G401.6 (cell line): ENCODE data around the gene PC.
"Not testable (repeated sequence)": the region's sequence is repeated elsewhere in the genome, so short reads cannot be mapped to it uniquely, and the experiment has no call there.

Experiments
- FAIRE-seq: peaks from 2 replicates; lab custom pipeline; 2012; peaks lifted over from hg19 to GRCh38; lab: Jason Lieb, UNC

Gene PC

DNA sequence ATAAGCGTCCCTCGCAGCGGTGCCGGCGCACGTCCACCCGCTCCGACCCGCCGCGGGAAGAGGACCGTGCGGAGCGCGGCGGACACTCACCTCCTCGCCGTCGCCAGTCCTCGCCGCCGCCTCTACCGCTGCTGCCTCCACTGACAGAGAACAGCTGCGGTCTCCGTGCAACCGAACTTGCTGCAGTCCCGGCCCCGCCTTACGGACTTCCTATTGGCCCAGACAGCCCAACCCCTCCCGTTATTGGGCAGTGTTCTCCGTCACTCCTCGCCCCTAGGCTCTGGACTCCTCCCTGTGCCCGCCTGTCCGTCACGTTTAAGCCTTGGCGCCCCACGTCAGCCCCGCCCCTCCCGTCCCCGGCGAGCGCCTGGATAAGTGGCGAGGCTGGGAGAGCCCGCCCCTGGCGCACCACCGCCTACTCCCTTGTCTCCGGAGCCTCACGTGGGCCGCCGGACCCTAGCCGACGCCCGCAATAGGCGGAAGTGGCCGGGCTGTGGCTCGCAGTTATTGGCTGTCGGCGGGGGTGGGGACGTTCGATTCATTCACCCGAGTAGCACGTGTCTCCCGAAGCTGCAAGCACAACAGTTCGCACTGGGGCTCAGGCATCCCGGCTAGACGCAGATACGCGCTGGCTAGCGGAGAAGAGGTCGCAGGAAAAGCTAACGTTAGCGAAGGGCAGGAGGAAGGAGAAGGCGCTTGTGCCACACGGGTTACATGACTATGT lies at the start of gene PC:
Gene PC (minus strand): TSS at position 152 of the 724 bp plus-strand sequence. CDS start 86,224 bp downstream, outside the sequence.
- peak; percentile 98 for FAIRE-seq

- FAIRE-seq, result no peak
These were observed 48.9 kb upstream of the PC start for GRCh38 chr11:67007126-67007525.

- FAIRE-seq, result peak; percentile 46
These were observed 48.1 kb upstream of the PC start for GRCh38 chr11:67006029-67006884.

GRCh38 chr11:67005200-67005599 lies 47.0 kb upstream of the PC start:
- not testable (repeated sequence) for FAIRE-seq

DNA sequence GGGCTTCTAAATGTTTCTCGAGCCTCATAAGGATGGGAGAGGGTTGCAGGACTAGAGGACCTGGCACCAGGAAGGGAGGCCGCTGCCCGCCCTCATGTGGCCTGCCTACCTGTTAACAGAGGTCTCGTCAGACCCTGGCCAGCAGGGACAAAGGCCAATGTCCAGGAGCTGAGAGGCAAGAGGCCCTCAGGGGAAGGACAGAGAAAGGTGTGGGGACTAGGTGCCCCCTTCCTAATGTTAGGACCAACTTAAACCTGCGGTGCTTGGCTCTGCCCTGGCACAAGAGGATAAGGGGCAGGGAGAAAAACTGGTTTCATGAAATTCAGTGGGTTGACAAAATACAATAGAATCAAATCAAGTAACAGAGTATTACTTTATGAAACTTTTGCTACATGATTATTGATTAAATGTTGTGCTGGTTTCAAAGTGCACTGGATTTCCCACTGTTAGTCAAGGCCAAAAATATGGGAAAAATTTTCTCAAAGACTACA lies 44.8 kb upstream of the PC start:
- no peak for FAIRE-seq

DNA sequence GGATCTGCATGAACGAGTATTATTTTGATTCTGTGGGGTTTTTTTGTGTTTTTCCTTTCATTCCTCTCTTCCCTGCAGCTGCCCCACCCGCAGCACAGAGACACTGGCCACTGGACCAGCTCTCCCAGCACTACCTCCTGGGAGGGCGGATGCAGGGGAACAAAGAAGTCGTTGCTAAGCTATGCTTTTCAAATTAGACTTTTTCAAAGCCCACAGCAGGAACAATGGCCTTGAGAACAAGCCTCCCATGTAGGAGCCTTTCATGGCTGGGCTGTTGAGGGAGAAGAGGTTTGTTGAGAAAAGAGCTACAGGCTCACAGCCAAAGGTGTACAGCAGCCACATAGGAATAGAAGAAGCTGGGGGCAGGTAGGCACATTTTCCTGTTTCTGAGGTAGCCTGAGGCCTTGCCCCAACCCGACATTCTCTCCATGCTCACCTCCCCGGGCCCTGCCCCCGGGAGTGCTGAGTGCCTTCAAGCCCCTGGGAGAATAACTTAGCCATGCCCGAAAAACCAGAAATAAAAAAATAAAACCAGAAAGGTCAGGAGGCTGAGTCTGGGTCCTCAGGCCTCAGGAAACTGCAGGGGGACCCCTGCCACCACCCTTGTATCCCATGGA lies 44.2 kb upstream of the PC start:
- FAIRE-seq, result no peak

- FAIRE-seq, result no peak
These were observed 43.1 kb upstream of the PC start for GRCh38 chr11:67001332-67001731.

- no peak for FAIRE-seq
These were observed 41.4 kb upstream of the PC start for GRCh38 chr11:66999555-66999954.

DNA sequence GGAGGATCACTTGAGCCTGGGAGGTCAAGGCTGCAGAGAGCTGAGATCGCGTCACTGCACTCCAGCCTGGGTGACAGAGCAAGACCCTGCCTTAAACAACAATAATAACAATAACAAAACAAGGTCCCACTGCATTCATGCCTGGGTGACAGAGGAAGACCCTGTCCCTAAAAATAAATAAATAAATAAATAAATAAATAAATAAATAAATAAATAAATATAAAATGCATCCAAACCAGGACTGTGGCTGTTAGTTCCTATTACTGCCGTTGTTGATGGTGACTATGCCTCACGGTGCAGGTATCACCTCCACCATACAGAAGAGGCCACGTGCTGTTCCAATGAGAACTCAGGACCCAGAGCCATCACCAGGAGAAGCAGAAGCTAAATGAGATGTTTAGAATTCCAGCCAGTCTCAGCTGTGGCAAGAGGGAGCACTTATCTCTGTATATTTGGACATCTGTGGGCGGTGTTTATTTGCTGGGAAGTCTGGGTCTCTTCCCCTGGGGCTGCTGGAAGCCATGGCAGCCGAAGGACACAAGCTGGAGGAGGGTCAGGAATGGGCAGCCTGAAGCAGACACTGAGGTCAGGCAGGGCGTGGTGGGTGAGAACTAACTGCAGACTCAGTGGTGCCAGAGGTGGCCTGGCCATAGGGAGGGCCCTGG lies 38.6 kb upstream of the PC start:
- FAIRE-seq, result no peak

DNA sequence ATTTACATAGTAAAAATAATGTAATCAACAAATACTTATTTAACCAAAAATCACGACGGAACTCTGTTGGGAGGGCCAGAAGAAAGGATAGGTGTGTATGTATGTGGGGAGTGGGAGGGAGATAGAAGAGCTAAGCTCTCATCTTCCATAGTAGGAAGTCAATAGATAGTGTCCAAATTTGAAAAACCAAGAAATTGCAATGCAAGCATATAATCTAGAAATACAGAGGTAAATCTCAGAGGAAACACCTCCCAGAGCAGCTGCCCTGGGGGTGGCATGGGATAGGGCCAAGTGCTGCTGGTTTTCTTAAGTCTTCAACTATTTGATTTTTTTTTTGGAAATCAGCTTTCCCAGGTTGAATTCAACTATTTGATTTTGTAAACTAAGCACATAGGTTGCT lies 33.9 kb upstream of the PC start:
- FAIRE-seq, result no peak

DNA sequence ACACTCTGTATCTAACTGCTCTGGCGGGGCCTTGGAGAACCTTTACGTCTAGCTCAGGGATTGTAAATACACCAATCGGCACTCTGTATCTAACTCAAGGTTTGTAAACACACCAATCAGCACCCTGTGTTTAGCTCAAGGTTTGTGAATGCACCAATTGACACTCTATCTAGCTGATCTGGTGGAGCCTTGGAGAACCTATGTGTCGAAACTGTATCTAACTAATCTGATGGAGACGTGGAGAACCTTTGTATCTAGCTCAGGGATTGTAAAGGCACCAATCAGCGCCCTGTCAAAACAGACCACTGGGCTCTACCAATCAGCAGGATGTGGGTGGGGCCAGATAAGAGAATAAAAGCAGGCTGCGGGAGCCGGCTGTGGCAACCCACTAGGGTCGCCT lies 31.2 kb upstream of the PC start:
- FAIRE-seq, result not testable (repeated sequence)

DNA sequence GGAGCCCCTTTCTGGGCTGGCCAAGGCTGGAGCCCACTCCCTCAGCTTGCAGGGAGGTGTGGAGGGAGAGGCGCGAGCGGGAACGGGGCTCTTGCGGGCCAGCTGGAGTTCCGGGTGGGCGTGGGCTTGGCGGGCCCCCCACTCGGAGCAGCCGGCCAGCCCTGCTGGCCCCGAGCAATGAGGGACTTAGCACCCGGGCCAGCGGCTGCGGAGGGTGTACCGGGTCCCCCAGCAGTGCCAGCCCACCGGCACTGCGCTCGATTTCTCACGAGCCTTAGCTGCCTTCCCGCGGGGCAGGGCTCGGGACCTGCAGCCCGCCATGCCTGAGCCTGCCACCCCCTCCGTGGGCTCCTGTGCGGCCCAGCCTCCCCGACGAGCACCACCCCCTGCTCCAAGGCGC lies 30.6 kb upstream of the PC start:
- FAIRE-seq, result not testable (repeated sequence)

GRCh38 chr11:66987924-66988637 lies 29.9 kb upstream of the PC start:
- FAIRE-seq, result no peak

- no peak for FAIRE-seq
These were observed 29.0 kb upstream of the PC start for GRCh38 chr11:66987158-66987620.

GRCh38 chr11:66986178-66986545 lies 28.0 kb upstream of the PC start:
- FAIRE-seq, result no peak

DNA sequence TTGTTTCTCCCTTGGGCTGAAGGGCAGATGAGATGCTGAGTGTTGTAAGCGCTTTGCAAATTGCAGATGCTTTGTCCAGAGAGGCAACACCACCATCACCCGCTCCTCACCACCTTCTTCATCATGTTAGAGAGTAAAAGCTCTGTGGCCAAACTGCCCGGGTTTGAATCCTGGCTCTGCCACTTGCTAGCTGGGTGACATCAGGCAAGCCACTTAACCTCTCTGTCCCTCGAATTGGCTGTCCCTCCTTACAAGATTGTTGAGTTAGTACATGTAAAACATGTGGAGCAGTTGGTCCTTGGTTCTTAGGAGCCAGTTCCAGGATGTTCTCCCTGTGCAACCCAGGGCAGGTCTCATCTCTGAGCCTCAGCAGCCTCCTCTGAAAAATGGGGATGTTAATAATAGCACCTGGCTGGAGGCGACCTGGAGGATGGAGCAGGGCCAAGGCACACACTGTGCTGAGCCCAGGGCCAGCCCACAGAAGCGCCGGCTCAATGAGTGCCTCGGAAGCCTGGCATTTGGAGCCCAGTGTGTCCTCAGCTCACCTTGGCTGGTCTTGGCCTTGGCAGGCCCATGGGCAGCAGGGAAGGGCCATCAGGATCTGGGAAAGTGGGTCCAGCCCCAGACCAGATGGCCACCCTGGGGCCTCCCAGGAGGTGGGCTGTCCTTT lies 27.5 kb upstream of the PC start:
- no peak for FAIRE-seq

DNA sequence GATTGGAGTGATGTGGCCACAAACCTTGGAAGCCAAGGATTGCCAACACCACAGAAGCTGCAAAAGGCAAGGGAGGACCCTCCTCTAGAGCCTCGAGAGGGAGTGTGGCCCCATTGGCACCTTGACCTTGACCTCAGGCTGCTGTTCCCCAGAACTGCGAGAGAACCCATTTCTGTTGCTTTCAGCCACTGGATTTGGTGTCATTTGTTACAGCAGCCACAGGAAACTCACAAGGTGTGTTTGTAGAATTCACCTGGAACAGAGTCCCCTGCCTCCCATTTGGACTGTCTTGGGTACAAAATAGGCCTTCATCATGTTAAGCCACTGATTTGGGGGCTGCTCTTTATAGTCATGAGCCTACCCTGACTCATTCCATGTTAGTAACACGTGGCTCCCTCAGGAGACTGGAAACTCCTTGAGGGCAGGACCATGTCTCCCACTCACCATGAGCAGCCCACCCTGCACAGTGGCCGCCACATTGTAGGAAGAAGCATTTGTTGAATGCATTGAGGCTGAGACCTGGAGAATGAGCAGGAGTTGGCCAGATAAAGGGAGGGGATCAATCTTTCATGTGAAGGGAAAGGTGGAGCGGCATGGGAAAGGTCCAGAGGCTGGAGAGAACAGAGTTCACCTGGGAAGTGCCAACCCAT lies 25.2 kb upstream of the PC start:
- no peak for FAIRE-seq

DNA sequence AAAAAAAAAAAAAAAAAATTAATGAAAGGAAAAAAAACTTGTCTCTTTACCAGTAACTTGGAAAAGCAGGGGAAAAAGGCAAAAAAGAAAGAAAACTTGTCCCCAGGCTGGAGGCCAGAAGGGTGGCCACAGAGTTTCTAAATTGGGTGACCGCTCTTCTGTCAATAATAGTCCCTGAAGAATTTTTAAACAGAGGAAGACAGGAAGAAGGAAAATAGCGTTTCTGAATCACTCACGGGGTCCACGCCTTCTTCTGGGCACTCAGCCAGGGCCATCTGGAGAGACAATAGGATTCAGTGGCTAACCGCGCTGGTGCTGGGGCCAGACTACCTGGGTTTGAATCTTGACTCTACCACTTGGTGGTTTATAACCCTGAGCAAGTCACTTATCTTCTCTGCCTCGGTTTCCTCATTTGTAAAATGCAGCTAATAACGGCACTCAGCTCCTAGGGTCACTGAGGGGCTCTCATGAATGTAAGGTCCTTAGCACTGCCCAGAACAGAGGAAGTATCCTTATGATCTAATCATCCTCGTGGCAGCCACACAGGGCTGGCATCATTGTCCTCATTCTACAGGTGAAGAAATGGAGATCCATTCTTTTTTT lies 23.9 kb upstream of the PC start:
- no peak for FAIRE-seq

DNA sequence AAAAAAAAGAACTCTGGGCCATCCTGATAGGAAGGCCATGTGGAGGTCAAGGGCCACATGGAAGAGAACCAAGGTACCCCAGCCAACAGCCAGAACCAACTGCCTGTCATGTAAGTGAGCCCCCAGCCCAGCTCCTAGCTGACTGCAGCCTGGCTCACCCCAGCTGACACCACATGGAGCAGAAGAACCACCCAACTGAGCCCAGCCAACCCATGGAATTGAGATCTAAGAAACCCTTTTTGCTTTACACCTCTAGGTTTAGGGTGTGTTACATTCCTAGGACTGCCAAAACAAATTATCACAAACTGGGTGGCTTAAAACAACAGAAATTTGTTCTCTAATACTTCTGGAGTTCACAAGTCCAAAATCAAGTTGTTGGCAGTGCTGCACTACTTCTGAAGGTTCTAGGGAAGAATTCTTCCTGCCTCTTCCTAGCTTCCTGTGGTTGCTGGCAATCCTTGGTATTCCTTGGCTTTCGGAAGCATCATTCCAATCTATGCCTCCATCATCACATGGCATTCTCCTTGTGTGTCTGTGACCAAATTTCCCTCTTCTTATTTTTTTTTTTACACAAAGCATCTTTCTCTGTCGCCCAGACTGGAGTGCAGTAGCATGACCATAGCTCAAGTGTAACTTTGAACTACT lies 21.3 kb upstream of the PC start:
- no peak for FAIRE-seq

GRCh38 chr11:66978717-66979116 lies 20.5 kb upstream of the PC start:
- FAIRE-seq, result no peak
